H9 (cell line): ENCODE results near the gene MBD2. TPM values are rescaled to one million over a fixed set of nuclear protein-coding genes. Genes with fewer than 3 reads are reported as not detected.

Experiments used
- DNase-seq: peaks from one replicate; pipeline ENCODE4 v3.0.0-alpha.2; 2017
- H2AFZ ChIP-seq: one replicate; pipeline ENCODE4 v1.6.1; 2013; ENCODE audit warnings: mild to moderate bottlenecking, low read length, control low read depth, moderate library complexity
- H2AK5ac ChIP-seq: 2 replicates; pipeline ENCODE4 v1.6.1; 2013; ENCODE audit warnings: low read length, control low read depth, mixed read lengths; ENCODE audit not compliant: insufficient read length
- H2BK120ac ChIP-seq: one replicate; pipeline ENCODE4 v1.6.1; 2013; ENCODE audit warnings: low read depth, mild to moderate bottlenecking, low read length, control low read depth, inconsistent platforms; ENCODE audit not compliant: poor library complexity, severe bottlenecking
- H2BK12ac ChIP-seq: 2 replicates; pipeline ENCODE4 v1.6.1; 2013; ENCODE audit warnings: low read length, control low read depth, mixed read lengths, low read depth; ENCODE audit not compliant: insufficient read length
- H2BK15ac ChIP-seq: 2 replicates; pipeline ENCODE4 v1.6.1; 2013; ENCODE audit warnings: low read depth, low read length, control low read depth
- H2BK20ac ChIP-seq: one replicate; pipeline ENCODE4 v1.6.1; 2013; ENCODE audit warnings: low read depth, mild to moderate bottlenecking, low read length, control low read depth, inconsistent platforms; ENCODE audit not compliant: poor library complexity, severe bottlenecking
- H2BK5ac ChIP-seq: 2 replicates; pipeline ENCODE4 v1.6.1; 2013; ENCODE audit warnings: low read length, control low read depth, mixed read lengths; ENCODE audit not compliant: insufficient read length
- H3K14ac ChIP-seq: 2 replicates; pipeline ENCODE4 v1.6.1; 2013; ENCODE audit warnings: low read length, control low read depth; ENCODE audit not compliant: insufficient read depth
- H3K18ac ChIP-seq: 2 replicates; pipeline ENCODE4 v1.6.1; 2013; ENCODE audit warnings: low read depth, mild to moderate bottlenecking, mixed read lengths, low read length, control low read depth; ENCODE audit not compliant: insufficient read length
- H3K23ac ChIP-seq: 2 replicates; pipeline ENCODE4 v1.6.1; 2013; ENCODE audit warnings: low read length, control low read depth, mixed read lengths, low read depth; ENCODE audit not compliant: insufficient read length
- H3K23me2 ChIP-seq: 2 replicates; pipeline ENCODE4 v1.6.1; 2013; ENCODE audit warnings: low read depth, mild to moderate bottlenecking, mixed read lengths, low read length, control low read depth; ENCODE audit not compliant: insufficient read length, poor library complexity, severe bottlenecking
- H3K27ac ChIP-seq: 2 replicates; pipeline ENCODE4 v1.5.1; 2013; ENCODE audit warnings: low read length, control low read depth, mixed read lengths, low read depth; ENCODE audit not compliant: insufficient read length
- H3K27me3 ChIP-seq: 2 replicates; pipeline ENCODE4 v1.6.1; 2013; ENCODE audit warnings: low read length, control low read depth, inconsistent platforms; ENCODE audit not compliant: insufficient read depth
- H3K4ac ChIP-seq: 2 replicates; pipeline ENCODE4 v1.6.1; 2013; ENCODE audit warnings: low read depth, mild to moderate bottlenecking, control low read depth, inconsistent platforms, low read length, moderate library complexity
- H3K4me1 ChIP-seq: 2 replicates; pipeline ENCODE4 v1.6.1; 2013; ENCODE audit warnings: low read length, control low read depth, inconsistent platforms; ENCODE audit not compliant: insufficient read depth
- H3K4me2 ChIP-seq: 2 replicates; pipeline ENCODE4 v1.6.1; 2013; ENCODE audit warnings: low read length, control low read depth, mixed read lengths; ENCODE audit not compliant: insufficient read length, insufficient read depth
- H3K56ac ChIP-seq: 2 replicates; pipeline ENCODE4 v1.6.1; 2013; ENCODE audit warnings: low read depth, mild to moderate bottlenecking, mixed read lengths, low read length, control low read depth; ENCODE audit not compliant: insufficient read length
- H3K79me1 ChIP-seq: 2 replicates; pipeline ENCODE4 v1.6.1; 2013; ENCODE audit warnings: low read depth, mild to moderate bottlenecking, moderate library complexity, low read length, control low read depth, inconsistent platforms; ENCODE audit not compliant: insufficient read depth, poor library complexity, severe bottlenecking
- H3K79me2 ChIP-seq: 2 replicates; pipeline ENCODE4 v1.6.1; 2013; ENCODE audit warnings: low read length, control low read depth, inconsistent platforms; ENCODE audit not compliant: insufficient read depth
- H3K9ac ChIP-seq: 2 replicates; pipeline ENCODE4 v1.6.1; 2013; ENCODE audit warnings: low read length, control low read depth, mixed read lengths; ENCODE audit not compliant: insufficient read length; ENCODE audit errors: extremely low read depth
- H3K9me3 ChIP-seq: one replicate; pipeline ENCODE4 v1.6.1; 2013; ENCODE audit warnings: low read depth, low read length, inconsistent platforms; ENCODE audit not compliant: control insufficient read depth
- H3T11ph ChIP-seq: one replicate; pipeline ENCODE4 v1.6.1; 2013; ENCODE audit warnings: mild to moderate bottlenecking, low read length, control low read depth, inconsistent platforms
- H4K20me1 ChIP-seq: one replicate; pipeline ENCODE4 v1.6.1; 2013; ENCODE audit not compliant: control insufficient read depth, insufficient read length, insufficient read depth
- H4K5ac ChIP-seq: 2 replicates; pipeline ENCODE4 v1.6.1; 2013; ENCODE audit warnings: low read depth, mild to moderate bottlenecking, mixed read lengths, low read length, control low read depth; ENCODE audit not compliant: insufficient read length
- H4K8ac ChIP-seq: replicated peaks from 2 replicates; pipeline ENCODE4 v1.6.1; 2013; ENCODE audit warnings: low read length, control low read depth, mixed read lengths, low read depth; ENCODE audit not compliant: insufficient read length
- H4K91ac ChIP-seq: 2 replicates; pipeline ENCODE4 v1.6.1; 2013; ENCODE audit warnings: low read depth, mild to moderate bottlenecking, moderate library complexity, mixed read lengths, low read length, control low read depth; ENCODE audit not compliant: insufficient read length
- H3K27ac Mint-ChIP-seq, 3 experiments: 2 replicates in 2 of 3; 3 replicates in 1 of 3; pipeline ENCODE4 v1.8.0; 2020 to 2021; ENCODE audit warnings: mixed read lengths in 3 of 3, mild to moderate bottlenecking in 1 of 3, moderate library complexity in 1 of 3
- H3K27me3 Mint-ChIP-seq: 2 replicates; pipeline ENCODE4 v1.8.0; 2021; ENCODE audit warnings: low read depth, mild to moderate bottlenecking, moderate library complexity, mixed read lengths
- H3K36me3 Mint-ChIP-seq, 3 experiments: 2 replicates in 2 of 3; 3 replicates in 1 of 3; pipeline ENCODE4 v1.8.0; 2020 to 2021; ENCODE audit warnings: low read depth in 3 of 3, mixed read lengths in 3 of 3; ENCODE audit not compliant: insufficient read depth in 1 of 3
- H3K4me1 Mint-ChIP-seq, 2 experiments: 2 replicates each; pipeline ENCODE4 v1.8.0; 2020; ENCODE audit warnings: mixed read lengths in 2 of 2
- H3K4me3 Mint-ChIP-seq, 2 experiments: 2 replicates in 1 of 2; 3 replicates in 1 of 2; pipeline ENCODE4 v1.8.0; 2020 to 2021; ENCODE audit warnings: mild to moderate bottlenecking in 2 of 2, mixed read lengths in 2 of 2, moderate library complexity in 1 of 2
- H3K9me3 Mint-ChIP-seq, 2 experiments: 2 replicates in 1 of 2; 3 replicates in 1 of 2; pipeline ENCODE4 v1.8.0; 2020; ENCODE audit warnings: mild to moderate bottlenecking in 2 of 2, mixed read lengths in 2 of 2, moderate library complexity in 1 of 2
- WGBS: extraction: QIAGEN DNeasy Blood & Tissue Kit; methylation state at CpG from one replicate; pipeline ENCODE4 v1.1.7; 2013; ENCODE audit warnings: missing lambda C conversion rate, low lambda C conversion rate, mixed read lengths; ENCODE audit not compliant: insufficient read length; ENCODE audit errors: extremely low coverage; 5-methylcytosine and 5-hydroxymethylcytosine counted together
- total RNA-seq: library from RNA; stranded (reverse); gene quantifications from 2 replicates; pipeline ENCODE4 v1.2.1, GENCODE V29; 2021
- TF ChIP-seq, protein P1 (sequence below): fragments of 200-600 bp; sonication (generic); conservative IDR thresholded peaks from 3 replicates; pipeline ENCODE4 v1.8.0; 2021; ENCODE audit warnings: antibody characterized with exemption, mild to moderate bottlenecking

Gene MBD2
- total RNA-seq, 1 experiment from 2014 or later, result 34.0 TPM

DNA sequence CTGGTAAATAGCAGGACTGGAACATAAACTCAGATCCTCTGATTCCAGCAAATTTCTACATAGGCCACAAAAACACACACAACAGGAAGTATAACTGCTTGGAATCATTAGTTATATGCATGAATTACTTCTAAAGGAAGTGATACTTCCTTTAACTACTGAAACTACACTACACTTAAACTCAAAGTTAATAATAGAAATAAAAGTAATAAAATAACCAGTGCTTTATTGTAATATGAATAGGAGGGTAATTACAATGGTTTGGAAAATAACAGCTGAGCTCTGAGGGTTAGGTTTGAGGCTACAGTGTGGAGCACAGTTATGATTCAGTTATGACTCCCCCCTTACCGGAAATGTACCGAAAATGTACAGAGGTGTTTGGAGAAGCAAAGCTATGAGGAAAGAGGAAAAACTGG, 26.4 kb upstream of the MBD2 start:
- Histone ChIP-seq H2BK15ac (no peak overlapping the region), H3K27me3 (no peaks in the 10 kb centered on the region), H3K23me2 (no peaks in the 10 kb centered on the region), H3K4me2 (no peak overlapping the region), H3K9me3 (no peaks in the 10 kb centered on the region), H4K20me1 (no peaks in the 10 kb centered on the region), H3K56ac (no peak overlapping the region), H4K5ac (no peak overlapping the region), H3K14ac (no peak overlapping the region), H2BK120ac (no peak overlapping the region), H3K4me1 (peaks cover 3% of the 10 kb centered on the region; the same call in 1 of the 2 replicates), H2BK20ac (no peak overlapping the region), H3K23ac (no peak overlapping the region), H4K8ac (no peak overlapping the region), H2AFZ (no peak overlapping the region), H2BK5ac (no peak overlapping the region), H3K79me1 (no peaks in the 10 kb centered on the region), H3K79me2 (no peaks in the 10 kb centered on the region), H3K4ac (no peak overlapping the region), H4K91ac (no peak overlapping the region), H2BK12ac (no peak overlapping the region), H3K9ac (no peak overlapping the region), H2AK5ac (no peak overlapping the region), H3K18ac (no peak overlapping the region), H3K27ac (no peak overlapping the region), H3T11ph (no peak overlapping the region)
- no peak overlapping the region for H3K27ac Mint-ChIP-seq
- TF ChIP-seq, protein P1, sequence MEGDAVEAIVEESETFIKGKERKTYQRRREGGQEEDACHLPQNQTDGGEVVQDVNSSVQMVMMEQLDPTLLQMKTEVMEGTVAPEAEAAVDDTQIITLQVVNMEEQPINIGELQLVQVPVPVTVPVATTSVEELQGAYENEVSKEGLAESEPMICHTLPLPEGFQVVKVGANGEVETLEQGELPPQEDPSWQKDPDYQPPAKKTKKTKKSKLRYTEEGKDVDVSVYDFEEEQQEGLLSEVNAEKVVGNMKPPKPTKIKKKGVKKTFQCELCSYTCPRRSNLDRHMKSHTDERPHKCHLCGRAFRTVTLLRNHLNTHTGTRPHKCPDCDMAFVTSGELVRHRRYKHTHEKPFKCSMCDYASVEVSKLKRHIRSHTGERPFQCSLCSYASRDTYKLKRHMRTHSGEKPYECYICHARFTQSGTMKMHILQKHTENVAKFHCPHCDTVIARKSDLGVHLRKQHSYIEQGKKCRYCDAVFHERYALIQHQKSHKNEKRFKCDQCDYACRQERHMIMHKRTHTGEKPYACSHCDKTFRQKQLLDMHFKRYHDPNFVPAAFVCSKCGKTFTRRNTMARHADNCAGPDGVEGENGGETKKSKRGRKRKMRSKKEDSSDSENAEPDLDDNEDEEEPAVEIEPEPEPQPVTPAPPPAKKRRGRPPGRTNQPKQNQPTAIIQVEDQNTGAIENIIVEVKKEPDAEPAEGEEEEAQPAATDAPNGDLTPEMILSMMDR, result no peak
- peaks cover 42 to 48% of the 10 kb centered on the region in 2 experiments for H3K4me1 Mint-ChIP-seq
- H3K27me3 Mint-ChIP-seq, result no peaks in the 10 kb centered on the region
- DNase-seq, result no peak
- no peaks in the 10 kb centered on the region for H3K9me3 Mint-ChIP-seq
- peaks cover 0 to 7% (median 0%) of the 10 kb centered on the region in 3 experiments; a peak in 3 of 7 replicates for H3K36me3 Mint-ChIP-seq
- H3K4me3 Mint-ChIP-seq, result no peak overlapping the region
- no CpG with 5 or more reads among the region's 2 CpGs for WGBS
